SK-N-MC (cell line): Measurements from ENCODE around the gene BCAR3.

Source experiments
- DNase-seq: peaks from one replicate; pipeline ENCODE4 v3.0.0-alpha.2; 2011; ENCODE audit warnings: low read depth, low spot score
- H3K27ac ChIP-seq: fragments of 200-600 bp; sonication (generic); 2 replicates; pipeline ENCODE4 v1.5.1; 2016; ENCODE audit warnings: mixed run types
- H3K36me3 ChIP-seq: fragments of 200-600 bp; sonication (generic); 2 replicates; pipeline ENCODE4 v1.6.1; 2017; ENCODE audit warnings: antibody characterized with exemption, low read length, mixed read lengths; ENCODE audit not compliant: insufficient read depth
- H3K4me3 ChIP-seq: fragments of 200-600 bp; sonication (generic); 2 replicates; pipeline ENCODE4 v1.5.1; 2016
- H3K9ac ChIP-seq: fragments of 200-600 bp; sonication (generic); 2 replicates; pipeline ENCODE4 v1.8.0; 2017; ENCODE audit warnings: mixed run types, mixed read lengths; ENCODE audit not compliant: insufficient read length
- H3K9me3 ChIP-seq: fragments of 200-600 bp; sonication (generic); 2 replicates; pipeline ENCODE4 v1.6.1; 2017; ENCODE audit warnings: low read depth, mild to moderate bottlenecking, antibody characterized with exemption, low read length, moderate library complexity, mixed read lengths
- EZH2 ChIP-seq: fragments of 200-600 bp; sonication (generic); IDR thresholded peaks from one replicate; pipeline ENCODE4 v1.6.1; 2017; ENCODE audit warnings: antibody characterized with exemption
- FOXP2 ChIP-seq: optimal IDR thresholded peaks from 2 replicates; pipeline ENCODE3; 2011; ENCODE audit warnings: mild to moderate bottlenecking, moderate library complexity; ENCODE audit not compliant: insufficient read depth; ENCODE audit errors: extremely low read length, control extremely low read depth
- POLR2AphosphoS5 ChIP-seq: IDR thresholded peaks from 2 replicates; pipeline ENCODE4 v1.6.1; 2012; ENCODE audit warnings: mild to moderate bottlenecking, low read depth, low read length, borderline replicate concordance

The BCAR3 gene

DNA sequence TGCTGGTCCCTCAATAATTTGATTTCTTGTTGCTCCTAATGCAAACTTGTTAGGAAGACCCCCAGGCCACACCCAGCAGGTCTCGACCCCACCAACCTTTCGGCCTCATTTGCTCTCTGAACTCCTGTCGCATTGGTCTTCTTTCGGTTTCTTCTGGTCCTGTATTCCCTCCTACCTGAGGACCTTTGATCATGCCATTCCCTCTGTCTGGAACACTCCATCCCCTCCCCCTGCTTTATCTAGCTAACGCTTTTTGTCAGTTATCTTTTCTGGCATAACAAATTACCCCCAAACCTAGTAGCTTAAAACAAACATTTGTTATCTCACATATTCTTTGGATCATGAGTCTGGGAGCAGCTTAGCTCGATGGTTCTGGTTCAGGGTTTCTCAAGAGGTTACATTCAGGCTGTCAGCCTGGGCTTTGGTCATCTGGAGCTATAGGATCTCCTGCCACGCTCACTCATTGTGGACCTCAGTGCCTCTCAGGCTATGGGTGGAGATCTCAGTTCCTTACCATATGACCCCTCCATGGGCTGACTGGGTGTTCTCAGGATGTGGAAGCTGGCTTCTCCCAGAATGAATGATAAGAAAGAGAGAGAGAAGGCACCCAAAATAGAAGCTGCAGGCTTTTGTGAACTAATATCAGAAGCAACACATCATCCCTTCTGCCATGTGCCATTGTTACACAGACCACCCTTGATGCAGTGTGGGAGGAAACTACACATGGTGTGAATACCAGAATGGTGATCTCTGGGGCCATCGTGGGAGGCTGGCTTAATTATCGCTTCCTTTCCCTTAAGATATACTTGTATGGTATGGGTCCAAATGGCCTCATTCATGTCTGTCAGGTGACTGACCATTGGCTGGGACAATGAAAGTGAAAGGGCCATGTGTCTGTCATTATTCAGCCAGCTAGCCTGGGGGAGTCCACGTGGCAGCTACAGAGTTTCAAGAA, 29.1 kb upstream of the BCAR3 start:
- TF ChIP-seq FOXP2 (no peak), EZH2 (no peak), POLR2AphosphoS5 (no peak)
- H3K9ac ChIP-seq = no peak overlapping the region
- DNase-seq = no peak
- H3K27ac ChIP-seq = no peak overlapping the region
- no peak overlapping the region for H3K4me3 ChIP-seq
- H3K36me3 ChIP-seq = no peaks in the 10 kb centered on the region
- no peaks in the 10 kb centered on the region for H3K9me3 ChIP-seq

DNA sequence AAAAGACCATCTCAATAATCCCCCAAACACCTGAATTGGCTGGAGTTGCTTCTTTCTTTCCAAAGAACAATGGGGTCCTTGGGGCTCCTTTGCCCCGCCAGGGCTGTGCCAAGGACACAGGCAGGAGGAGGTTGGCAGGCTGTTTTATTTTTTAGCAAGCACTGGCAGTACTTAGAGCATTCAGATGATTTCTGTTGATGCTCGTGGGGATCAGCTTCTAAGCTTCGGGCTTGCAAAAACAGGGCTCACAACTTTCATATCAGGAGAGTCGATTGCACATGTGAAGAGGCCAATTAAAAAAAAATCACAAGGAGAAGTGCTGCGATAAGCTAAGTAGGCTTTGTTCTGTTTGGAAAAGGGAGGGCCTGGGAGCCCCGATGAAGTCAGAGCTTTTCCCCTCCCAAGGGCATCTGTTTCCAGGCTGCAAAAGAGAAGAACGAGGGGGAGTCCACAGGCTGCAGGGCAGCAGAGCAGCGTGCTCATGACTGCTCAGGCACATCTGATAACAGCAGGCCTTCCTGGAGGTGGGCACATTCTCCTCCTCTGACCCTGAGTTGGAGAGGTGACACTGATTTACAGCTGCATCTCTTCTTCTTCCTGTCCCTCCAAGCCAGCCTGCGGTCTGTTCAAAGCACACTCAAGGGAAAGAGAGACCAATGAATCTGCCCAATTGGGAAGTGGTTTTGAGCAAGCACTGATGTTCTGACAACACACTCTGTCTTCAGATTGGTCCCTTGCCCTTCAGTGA, 27.3 kb upstream of the BCAR3 start:
- TF ChIP-seq POLR2AphosphoS5 (no peak), FOXP2 (no peak), EZH2 (no peak)
- no peak for DNase-seq
- H3K9me3 ChIP-seq = no peaks in the 10 kb centered on the region
- H3K4me3 ChIP-seq = no peak overlapping the region
- H3K36me3 ChIP-seq = no peaks in the 10 kb centered on the region
- H3K27ac ChIP-seq = no peak overlapping the region
- H3K9ac ChIP-seq = no peak overlapping the region

DNA sequence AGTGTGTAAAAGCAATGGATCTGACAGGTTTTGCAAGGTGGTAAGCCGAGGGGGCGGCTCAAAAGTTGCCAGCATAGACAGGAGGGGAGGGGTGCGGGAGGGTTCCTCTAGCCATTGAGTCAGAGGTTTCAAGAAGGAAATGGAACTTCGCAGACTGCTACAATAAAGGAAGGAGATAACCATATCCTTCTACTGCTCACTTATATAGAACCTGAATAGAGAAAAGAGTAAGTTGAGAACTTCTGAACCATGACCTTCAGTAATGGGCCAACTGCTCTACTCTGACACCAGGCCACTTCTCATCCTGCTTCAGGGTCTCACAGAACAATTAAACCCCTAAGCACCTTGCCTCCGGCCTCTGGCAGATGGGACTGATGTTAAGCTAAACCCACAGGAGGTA, 26.3 kb upstream of the BCAR3 start:
- H3K36me3 ChIP-seq = no peaks in the 10 kb centered on the region
- no peak overlapping the region for H3K4me3 ChIP-seq
- DNase-seq = no peak
- H3K9ac ChIP-seq = no peak overlapping the region
- TF ChIP-seq EZH2 (no peak), POLR2AphosphoS5 (no peak), FOXP2 (no peak)
- no peaks in the 10 kb centered on the region for H3K9me3 ChIP-seq
- H3K27ac ChIP-seq = no peak overlapping the region

DNA sequence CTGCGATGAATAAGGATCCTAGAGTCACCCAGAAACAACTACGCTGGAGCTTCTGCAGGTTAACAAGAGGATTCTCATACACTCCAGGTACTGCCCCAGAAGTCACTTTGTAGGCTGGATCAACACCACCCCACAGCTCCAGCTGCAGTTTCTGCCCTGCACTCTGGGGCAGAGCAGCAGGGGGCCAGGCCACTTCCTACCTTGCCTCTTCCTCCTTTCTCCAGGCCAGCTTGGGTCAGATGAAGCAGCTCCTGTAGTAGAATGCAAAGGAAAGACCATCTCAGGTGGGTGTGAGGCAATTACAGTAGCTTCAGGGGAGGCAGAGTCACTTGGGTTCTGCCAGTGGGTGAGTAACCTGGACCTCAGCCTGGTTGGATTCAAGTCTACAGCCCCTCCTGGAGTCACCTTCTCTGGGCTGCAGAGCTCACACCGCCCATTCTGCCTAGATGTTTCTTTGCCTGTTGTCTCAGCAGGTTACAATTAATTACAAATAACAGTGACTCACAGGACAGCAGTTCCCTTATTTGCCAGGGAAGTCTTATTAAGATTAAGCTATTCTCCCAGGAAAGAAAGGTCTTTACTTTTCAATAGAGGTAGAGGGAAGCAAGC, 24.4 kb upstream of the BCAR3 start:
- Histone ChIP-seq H3K27ac (no peak overlapping the region), H3K9ac (no peak overlapping the region), H3K4me3 (no peak overlapping the region), H3K36me3 (no peaks in the 10 kb centered on the region), H3K9me3 (no peaks in the 10 kb centered on the region)
- no peak for DNase-seq
- TF ChIP-seq FOXP2 (no peak), EZH2 (no peak), POLR2AphosphoS5 (no peak)

DNA sequence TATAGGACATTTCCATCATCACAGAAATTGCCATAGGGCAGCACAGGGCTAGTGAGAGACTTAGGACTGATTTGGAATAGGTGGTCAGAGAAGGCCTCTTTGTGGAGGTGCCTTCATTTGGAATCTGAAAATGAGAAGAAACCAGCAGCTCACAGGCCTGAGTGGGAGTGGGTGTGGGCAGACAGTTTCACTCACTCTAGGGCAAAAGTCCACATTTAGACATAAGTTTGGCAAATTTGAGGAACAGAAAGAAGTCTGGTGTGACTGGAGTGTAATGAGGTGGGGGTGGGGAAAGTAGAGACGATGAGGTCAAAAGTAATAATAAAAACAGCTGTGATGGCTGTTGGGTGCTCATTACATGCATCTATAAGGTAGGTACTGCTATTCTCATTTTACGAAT, 22.4 kb upstream of the BCAR3 start:
- H3K4me3 ChIP-seq = no peak overlapping the region
- H3K9ac ChIP-seq = no peak overlapping the region
- H3K36me3 ChIP-seq = no peaks in the 10 kb centered on the region
- TF ChIP-seq POLR2AphosphoS5 (no peak), FOXP2 (no peak), EZH2 (no peak)
- no peaks in the 10 kb centered on the region for H3K9me3 ChIP-seq
- H3K27ac ChIP-seq = no peak overlapping the region
- DNase-seq = no peak

DNA sequence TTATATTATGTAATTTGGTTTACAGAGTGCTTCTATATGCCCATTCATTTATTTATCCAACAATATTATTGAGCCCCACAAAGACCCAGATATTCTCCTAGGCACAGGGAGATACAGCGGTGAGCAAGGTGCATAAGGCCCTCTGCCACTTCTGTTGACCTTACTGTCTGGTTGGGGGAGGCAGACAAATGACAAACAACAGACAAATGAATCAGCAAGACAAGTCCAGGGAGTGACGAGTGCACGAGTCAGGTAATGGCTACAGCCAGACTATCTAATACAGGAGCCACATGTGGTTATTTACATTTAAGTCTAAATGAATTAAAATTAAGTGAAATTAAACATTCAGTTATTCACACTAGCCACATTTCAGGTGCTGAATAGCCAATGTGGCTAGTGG, 22.0 kb upstream of the BCAR3 start:
- Histone ChIP-seq H3K4me3 (no peak overlapping the region), H3K9ac (no peak overlapping the region), H3K36me3 (no peaks in the 10 kb centered on the region), H3K27ac (no peak overlapping the region), H3K9me3 (no peaks in the 10 kb centered on the region)
- TF ChIP-seq POLR2AphosphoS5 (no peak), FOXP2 (no peak)
- no peak for DNase-seq

DNA sequence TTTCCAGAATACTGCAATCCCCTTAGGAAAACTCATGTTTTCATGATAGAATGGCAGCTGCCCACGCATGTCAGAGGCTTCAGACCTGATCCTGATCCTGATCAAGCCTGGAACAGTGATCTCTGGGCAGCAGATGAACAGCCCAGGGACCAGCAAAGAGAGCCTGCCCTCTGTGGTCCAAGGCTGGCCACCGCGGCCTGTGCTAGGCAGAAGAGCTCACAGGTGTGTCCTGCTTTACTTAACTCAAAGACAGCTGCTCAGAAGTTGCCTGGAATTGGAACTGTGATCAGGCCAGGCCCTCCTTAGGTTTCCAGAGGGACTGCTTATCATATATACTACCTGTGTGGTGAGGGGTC, 21.2 kb upstream of the BCAR3 start:
- H3K9me3 ChIP-seq = no peaks in the 10 kb centered on the region
- H3K27ac ChIP-seq = no peak overlapping the region
- no peak overlapping the region for H3K9ac ChIP-seq
- no peak overlapping the region for H3K4me3 ChIP-seq
- no peak for DNase-seq
- H3K36me3 ChIP-seq = no peaks in the 10 kb centered on the region
- TF ChIP-seq FOXP2 (no peak), EZH2 (no peak), POLR2AphosphoS5 (no peak)

DNA sequence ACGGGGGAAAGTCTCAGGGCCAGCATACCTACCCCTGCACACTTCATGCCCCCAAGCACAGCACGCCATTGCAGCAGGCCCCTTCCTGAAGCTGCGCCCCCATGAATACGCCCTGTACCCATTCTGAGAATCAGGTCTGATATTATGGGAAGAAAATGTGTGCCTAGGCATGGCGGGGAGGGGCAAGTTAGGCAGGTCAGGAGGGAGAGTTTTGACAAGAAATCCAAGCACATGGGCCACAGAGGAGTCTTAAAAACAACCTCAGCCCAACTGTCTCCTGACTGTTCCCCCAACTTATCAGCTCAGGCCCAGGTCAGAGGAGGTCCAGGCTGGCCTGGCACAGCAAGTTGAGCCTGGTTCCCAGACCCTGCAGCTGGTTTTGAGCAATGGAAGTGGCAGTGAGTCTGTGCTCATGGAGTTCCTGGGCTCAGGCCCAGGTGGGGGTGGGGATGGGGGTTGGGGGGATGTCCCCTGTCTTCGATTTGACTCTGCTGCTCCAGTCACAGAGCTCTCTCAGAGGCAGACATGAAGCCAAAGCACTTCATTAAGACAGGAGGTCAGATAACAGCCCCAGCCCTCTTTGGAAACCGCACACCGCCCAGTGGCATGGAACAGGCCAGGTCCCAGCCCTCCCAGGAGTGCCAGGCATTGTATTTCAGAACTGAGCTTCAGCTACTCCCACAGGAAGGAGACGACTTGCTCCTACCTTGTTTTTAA, 20.6 kb upstream of the BCAR3 start:
- Histone ChIP-seq H3K4me3 (no peak overlapping the region), H3K9ac (no peak overlapping the region), H3K9me3 (no peaks in the 10 kb centered on the region), H3K27ac (no peak overlapping the region), H3K36me3 (no peaks in the 10 kb centered on the region)
- TF ChIP-seq FOXP2 = no peak
- TF ChIP-seq EZH2 = no peak
- no peak for TF ChIP-seq POLR2AphosphoS5
- DNase-seq = no peak
